Activated naive CD8-positive, alpha-beta T cell treated with anti-CD3 and anti-CD28 coated beads, Interleukin-2, amount 10 ng/mL, durations not matched to agents 7 days and 5 days (primary cell): ENCODE results near the gene CRAMP1. TPM values are rescaled to one million over a fixed set of nuclear protein-coding genes. Genes with fewer than 3 reads are reported as not detected.
A peak's percentile ranks its signal among the peaks of the same experiment; 100 is the strongest.
"Not testable (repeated sequence)": the region's sequence is repeated elsewhere in the genome, so short reads cannot be mapped to it uniquely, and the experiment has no call there.

Experiments
- ATAC-seq: fragments of 150-1000 bp; cut with Tn5 transposase; one replicate; pipeline ENCODE4 v1.10.0; 2021; ENCODE audit warnings: low read depth, moderate library complexity
- POLR2A ChIA-PET: fragments of 350-600 bp; sonication (Branson Sonifier 250); formaldehyde crosslinking; loops from one replicate; lab custom pipeline; 2021; ENCODE audit warnings: antibody characterized with exemption; lab: Charles Lee
- DNase-seq: peaks from one replicate; pipeline ENCODE4 v3.0.0; 2021
- H3K27ac Mint-ChIP-seq: one replicate; pipeline ENCODE4 v1.8.0; 2022; ENCODE audit warnings: mild to moderate bottlenecking, mixed read lengths
- H3K27me3 Mint-ChIP-seq: one replicate; pipeline ENCODE4 v1.8.0; 2022; ENCODE audit warnings: mild to moderate bottlenecking, moderate library complexity, mixed read lengths
- H3K36me3 Mint-ChIP-seq: one replicate; pipeline ENCODE4 v1.8.0; 2021; ENCODE audit warnings: mild to moderate bottlenecking, mixed read lengths
- H3K4me1 Mint-ChIP-seq: one replicate; pipeline ENCODE4 v1.8.0; 2021; ENCODE audit warnings: mixed read lengths
- H3K4me3 Mint-ChIP-seq: one replicate; pipeline ENCODE4 v1.8.0; 2022; ENCODE audit warnings: mild to moderate bottlenecking, moderate library complexity, mixed read lengths
- H3K9me3 Mint-ChIP-seq: one replicate; pipeline ENCODE4 v1.8.0; 2021; ENCODE audit warnings: mixed read lengths
- total RNA-seq, 2 experiments: library from RNA; stranded (reverse); gene quantifications; one replicate each; pipeline ENCODE4 v1.2.3, GENCODE V29; 2021

The CRAMP1 gene
- total RNA-seq, 2 experiments from 2014 or later: 25.2 to 27.8 TPM

GRCh38 chr16:1710811-1711507 is 98.8 kb downstream of the CRAMP1 start:
- POLR2A ChIA-PET: interaction anchor here (0.5 to 0.6 kb wide), 2 partner anchors 8 to 17 kb away, joined by 3 read pairs; no protein-coding TSS in a partner anchor
- H3K27ac Mint-ChIP-seq: no peak overlapping the region
- no peaks in the 10 kb centered on the region for H3K9me3 Mint-ChIP-seq
- peaks cover 1% of the 10 kb centered on the region for H3K36me3 Mint-ChIP-seq
- ATAC-seq (no peak), DNase-seq (no peak)
- H3K27me3 Mint-ChIP-seq: no peaks in the 10 kb centered on the region
- no peak overlapping the region for H3K4me3 Mint-ChIP-seq
- peaks cover 22% of the 10 kb centered on the region for H3K4me1 Mint-ChIP-seq

GRCh38 chr16:1712791-1713261 is 100.7 kb downstream of the CRAMP1 start:
- POLR2A ChIA-PET: no interaction called here
- ATAC-seq: no peak
- H3K36me3 Mint-ChIP-seq: peaks cover 1% of the 10 kb centered on the region
- H3K27ac Mint-ChIP-seq: no peak overlapping the region
- peaks cover 16% of the 10 kb centered on the region for H3K4me1 Mint-ChIP-seq
- no peaks in the 10 kb centered on the region for H3K9me3 Mint-ChIP-seq
- DNase-seq: no peak
- H3K4me3 Mint-ChIP-seq: no peak overlapping the region
- H3K27me3 Mint-ChIP-seq: no peaks in the 10 kb centered on the region

GRCh38 chr16:1713331-1713730 is 101.2 kb downstream of the CRAMP1 start:
- POLR2A ChIA-PET: no interaction called here
- no peak for ATAC-seq
- no peak for DNase-seq
- no peaks in the 10 kb centered on the region for H3K9me3 Mint-ChIP-seq
- peaks cover 1% of the 10 kb centered on the region for H3K36me3 Mint-ChIP-seq
- no peak overlapping the region for H3K4me3 Mint-ChIP-seq
- no peaks in the 10 kb centered on the region for H3K27me3 Mint-ChIP-seq
- no peak overlapping the region for H3K27ac Mint-ChIP-seq
- peaks cover 12% of the 10 kb centered on the region for H3K4me1 Mint-ChIP-seq

GRCh38 chr16:1713933-1714332 is 101.8 kb downstream of the CRAMP1 start:
- POLR2A ChIA-PET: no interaction called here
- H3K4me1 Mint-ChIP-seq: peaks cover 9% of the 10 kb centered on the region
- no peak for ATAC-seq

GRCh38 chr16:1715220-1715619 is 103.1 kb downstream of the CRAMP1 start:
- POLR2A ChIA-PET: interaction anchor here (1.2 to 1.8 kb wide), 2 partner anchors 8 to 295 kb away, joined by 3 to 4 read pairs; partner anchors contain the start of gene UQCC4
- H3K4me3 Mint-ChIP-seq: no peak overlapping the region

More at GRCh38 chr16:1713933-1714332, 101.8 kb downstream of the CRAMP1 start:
- no peak overlapping the region for H3K4me3 Mint-ChIP-seq
- no peaks in the 10 kb centered on the region for H3K27me3 Mint-ChIP-seq
- peaks cover 1% of the 10 kb centered on the region for H3K36me3 Mint-ChIP-seq
- no peak overlapping the region for H3K27ac Mint-ChIP-seq
- H3K9me3 Mint-ChIP-seq: no peaks in the 10 kb centered on the region
- DNase-seq: no peak

GRCh38 chr16:1718236-1718635 is 106.1 kb downstream of the CRAMP1 start:
- not testable (repeated sequence) for H3K27ac Mint-ChIP-seq, H3K36me3 Mint-ChIP-seq

More at GRCh38 chr16:1715220-1715619, 103.1 kb downstream of the CRAMP1 start:
- Mint-ChIP-seq H3K36me3 (peaks cover 1% of the 10 kb centered on the region), H3K9me3 (no peaks in the 10 kb centered on the region), H3K27me3 (no peaks in the 10 kb centered on the region), H3K4me1 (peaks cover 10% of the 10 kb centered on the region), H3K27ac (no peak overlapping the region)
- no peak for ATAC-seq
- no peak for DNase-seq

GRCh38 chr16:1719559-1720229 is 107.5 kb downstream of the CRAMP1 start:
- not testable (repeated sequence) for ATAC-seq, H3K4me3 Mint-ChIP-seq, H3K9me3 Mint-ChIP-seq, H3K27ac Mint-ChIP-seq, H3K27me3 Mint-ChIP-seq, H3K36me3 Mint-ChIP-seq, DNase-seq
- POLR2A ChIA-PET: interaction anchor here (0.7 kb wide), 1 partner anchor 41 kb away, joined by 3 read pairs; no protein-coding TSS in a partner anchor
- H3K4me1 Mint-ChIP-seq: peaks cover 26% of the 10 kb centered on the region

More at GRCh38 chr16:1718236-1718635, 106.1 kb downstream of the CRAMP1 start:
- H3K9me3 Mint-ChIP-seq, ATAC-seq, POLR2A ChIA-PET, DNase-seq, H3K27me3 Mint-ChIP-seq, H3K4me3 Mint-ChIP-seq: not testable (repeated sequence)
- peaks cover 22% of the 10 kb centered on the region for H3K4me1 Mint-ChIP-seq

GRCh38 chr16:1721372-1721771 is 109.2 kb downstream of the CRAMP1 start:
- H3K27me3 Mint-ChIP-seq: no peaks in the 10 kb centered on the region
- no peak overlapping the region for H3K4me3 Mint-ChIP-seq

GRCh38 chr16:1723450-1724147 is 111.4 kb downstream of the CRAMP1 start:
- Mint-ChIP-seq H3K9me3 (no peaks in the 10 kb centered on the region), H3K36me3 (peaks cover 10% of the 10 kb centered on the region), H3K4me3 (no peak overlapping the region), H3K4me1 (peaks cover 28% of the 10 kb centered on the region), H3K27ac (peak overlapping the region; percentile 24), H3K27me3 (no peaks in the 10 kb centered on the region)
- no peak for DNase-seq
- ATAC-seq: no peak
- POLR2A ChIA-PET: interaction anchor here (0.9 kb wide), 1 partner anchor 307 kb away, joined by 3 read pairs; no protein-coding TSS in a partner anchor

More at GRCh38 chr16:1721372-1721771, 109.2 kb downstream of the CRAMP1 start:
- DNase-seq: no peak
- ATAC-seq: no peak
- Mint-ChIP-seq H3K4me1 (peaks cover 24% of the 10 kb centered on the region), H3K36me3 (peaks cover 2% of the 10 kb centered on the region), H3K27ac (no peak overlapping the region), H3K9me3 (no peaks in the 10 kb centered on the region)
- POLR2A ChIA-PET: no interaction called here

GRCh38 chr16:1724491-1724890 is 112.3 kb downstream of the CRAMP1 start:
- H3K4me1 Mint-ChIP-seq: peaks cover 25% of the 10 kb centered on the region
- POLR2A ChIA-PET: no interaction called here
- peaks cover 10% of the 10 kb centered on the region for H3K36me3 Mint-ChIP-seq
- no peak overlapping the region for H3K4me3 Mint-ChIP-seq
- no peak overlapping the region for H3K27ac Mint-ChIP-seq
- DNase-seq (no peak), ATAC-seq (no peak)
- H3K27me3 Mint-ChIP-seq: no peaks in the 10 kb centered on the region
- no peaks in the 10 kb centered on the region for H3K9me3 Mint-ChIP-seq

- POLR2A ChIA-PET: no interaction called here
- no peak overlapping the region for H3K4me3 Mint-ChIP-seq
- no peak for DNase-seq
- peaks cover 11% of the 10 kb centered on the region for H3K36me3 Mint-ChIP-seq
- peak overlapping the region; percentile 52 for H3K27ac Mint-ChIP-seq
- peaks cover 18% of the 10 kb centered on the region for H3K4me1 Mint-ChIP-seq
- no peaks in the 10 kb centered on the region for H3K9me3 Mint-ChIP-seq
- no peaks in the 10 kb centered on the region for H3K27me3 Mint-ChIP-seq
- no peak for ATAC-seq
Measured at GRCh38 chr16:1726661-1727502, 114.7 kb downstream of the CRAMP1 start.
